COLO668 (cell line): Measurements from ENCODE around the gene CREB5.

Source experiments
- DNase-seq: peaks from one replicate; lab custom pipeline; 2025; ENCODE audit not compliant: unreplicated experiment; lab: John Stamatoyannopoulos, UW

Gene CREB5

DNA sequence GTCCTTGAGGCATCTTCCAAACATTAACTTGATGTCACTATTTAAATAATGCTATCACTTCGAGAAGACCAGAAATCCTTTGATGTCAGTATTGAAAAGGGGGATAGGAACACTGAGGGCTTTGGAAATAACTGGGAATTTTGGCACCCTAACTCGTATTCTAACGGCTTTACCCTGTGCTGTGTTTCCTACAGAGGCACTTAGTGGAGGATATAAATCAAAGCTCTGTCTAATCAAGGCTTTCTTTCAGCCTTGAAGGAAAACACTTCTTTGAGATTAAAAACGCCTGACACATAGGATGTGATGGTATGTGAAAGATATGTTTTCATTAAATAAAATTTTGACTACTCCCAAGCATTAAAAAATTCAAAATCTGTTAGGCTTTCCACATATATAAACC, 62.3 kb downstream of the CREB5 start:
- DNase-seq = no peak

- DNase-seq = no peak
These were observed 64.7 kb downstream of the CREB5 start for GRCh38 chr7:28477041-28477442.

- no peak for DNase-seq
These were observed 66.3 kb downstream of the CREB5 start for GRCh38 chr7:28478656-28479055.

GRCh38 chr7:28479507-28479947, 67.2 kb downstream of the CREB5 start:
- no peak for DNase-seq

GRCh38 chr7:28480595-28480994, 68.3 kb downstream of the CREB5 start:
- DNase-seq = no peak

DNA sequence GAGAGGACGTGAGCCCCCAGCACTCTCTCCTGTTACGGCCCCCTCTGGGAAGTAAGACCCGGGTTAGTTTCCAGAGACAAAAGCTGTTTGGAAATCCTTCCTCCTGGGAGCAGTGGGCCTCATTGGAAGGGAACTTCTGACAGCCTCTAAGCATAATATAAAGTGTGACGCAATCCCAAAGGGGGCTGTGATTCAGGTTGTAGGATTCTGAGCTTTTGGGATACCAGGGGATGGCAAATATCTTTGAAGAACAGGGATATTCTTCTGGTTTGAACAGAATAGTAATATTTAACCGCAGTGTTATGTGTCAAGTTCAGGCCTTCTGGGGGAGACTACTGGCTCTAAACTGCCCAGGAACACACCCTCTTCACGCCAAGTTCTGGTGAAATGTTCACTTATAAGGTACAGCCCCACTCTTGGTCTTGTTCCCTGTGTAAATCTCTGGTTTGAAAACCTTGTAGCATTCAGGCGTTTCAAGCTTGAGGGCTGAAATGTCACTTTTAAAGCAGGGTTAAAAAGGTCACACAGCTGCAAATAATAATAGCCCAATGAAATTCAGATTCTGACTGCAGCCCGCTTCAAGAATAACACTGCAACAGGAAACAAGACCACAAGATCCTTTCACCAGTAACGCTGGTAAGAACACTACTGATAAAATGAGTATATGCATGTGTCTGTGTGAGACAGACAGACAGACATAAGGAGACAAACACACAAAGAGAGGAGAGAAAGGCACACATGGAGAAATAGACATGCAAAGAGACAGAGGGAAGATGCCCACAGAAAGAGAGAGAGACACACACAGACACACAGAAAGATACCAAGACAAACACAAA, 69.0 kb downstream of the CREB5 start:
- no peak for DNase-seq

- DNase-seq = no peak
These were observed 70.8 kb downstream of the CREB5 start for GRCh38 chr7:28483112-28483511.

DNA sequence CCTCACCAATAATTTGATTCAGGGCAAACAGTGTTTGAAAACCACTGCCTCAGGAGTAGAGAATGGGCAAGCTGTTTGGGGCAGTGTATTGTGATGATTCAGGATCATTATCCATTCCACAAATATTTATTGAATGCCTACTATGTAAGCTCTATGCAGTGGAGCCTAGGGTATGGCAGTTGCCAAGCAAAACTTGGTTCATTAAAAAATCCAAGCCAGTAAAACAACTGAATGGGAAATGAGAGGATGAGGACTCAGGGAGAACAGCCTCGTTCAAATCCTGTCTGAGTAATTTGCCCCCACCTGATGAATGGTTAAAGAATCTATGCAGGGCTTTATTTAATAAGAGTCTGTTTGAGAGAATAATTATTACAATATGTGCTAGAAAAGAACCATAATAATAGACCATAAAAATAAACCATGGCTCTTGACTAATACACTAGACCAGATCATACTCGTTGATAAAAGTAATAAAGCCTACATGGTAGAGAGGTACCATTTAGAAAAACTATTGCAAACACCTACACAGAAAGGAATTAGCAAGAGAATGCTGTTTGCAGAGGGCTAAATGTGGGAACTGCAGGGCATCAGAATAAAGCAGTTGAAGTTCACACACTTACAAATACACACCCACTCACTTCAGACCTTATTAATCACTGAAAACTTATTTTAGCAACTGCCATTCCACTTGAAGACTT, 71.7 kb downstream of the CREB5 start:
- no peak for DNase-seq

GRCh38 chr7:28484606-28484935, 72.3 kb downstream of the CREB5 start:
- no peak for DNase-seq

- DNase-seq = no peak
These were observed 75.2 kb downstream of the CREB5 start for GRCh38 chr7:28487487-28487886.

GRCh38 chr7:28488061-28488791, 75.9 kb downstream of the CREB5 start:
- no peak for DNase-seq

DNA sequence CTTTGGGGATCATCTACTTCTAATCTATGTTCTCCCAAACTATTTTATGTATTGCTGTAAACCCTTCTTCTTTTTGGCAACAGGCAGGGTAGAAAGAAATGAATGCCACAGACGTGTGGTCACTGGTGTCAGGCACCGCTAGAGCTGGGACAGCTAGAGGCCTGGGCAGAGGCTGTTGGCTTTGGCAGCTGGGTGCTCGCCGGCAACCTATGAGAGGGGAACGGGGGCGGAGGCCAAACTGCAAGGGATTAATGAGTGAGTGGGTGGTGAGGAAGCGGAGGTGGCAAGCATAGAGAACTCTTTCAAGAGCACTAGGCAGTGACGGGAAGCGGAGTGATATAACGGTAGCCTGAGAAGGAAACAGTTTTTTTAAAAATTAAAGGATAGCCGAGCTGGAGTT, 78.5 kb downstream of the CREB5 start:
- no peak for DNase-seq

DNA sequence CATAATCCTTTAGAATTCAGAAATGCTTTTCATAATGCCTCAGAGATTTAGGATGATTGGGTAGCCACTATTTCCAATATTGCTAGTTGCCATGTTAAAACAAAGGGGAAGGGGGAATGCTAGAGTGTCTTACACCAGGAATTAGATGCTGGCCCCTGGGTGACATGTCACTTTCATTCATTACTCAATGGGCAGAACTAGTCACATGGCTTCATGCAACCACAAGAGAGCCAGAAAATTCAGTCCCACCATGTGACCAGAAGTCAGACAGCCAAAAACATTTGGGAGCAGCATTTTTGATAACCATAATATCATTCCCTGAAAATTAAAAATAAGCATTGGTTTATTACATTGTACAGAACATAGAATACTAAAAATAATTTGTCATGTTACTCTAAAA, 81.2 kb downstream of the CREB5 start:
- no peak for DNase-seq

DNA sequence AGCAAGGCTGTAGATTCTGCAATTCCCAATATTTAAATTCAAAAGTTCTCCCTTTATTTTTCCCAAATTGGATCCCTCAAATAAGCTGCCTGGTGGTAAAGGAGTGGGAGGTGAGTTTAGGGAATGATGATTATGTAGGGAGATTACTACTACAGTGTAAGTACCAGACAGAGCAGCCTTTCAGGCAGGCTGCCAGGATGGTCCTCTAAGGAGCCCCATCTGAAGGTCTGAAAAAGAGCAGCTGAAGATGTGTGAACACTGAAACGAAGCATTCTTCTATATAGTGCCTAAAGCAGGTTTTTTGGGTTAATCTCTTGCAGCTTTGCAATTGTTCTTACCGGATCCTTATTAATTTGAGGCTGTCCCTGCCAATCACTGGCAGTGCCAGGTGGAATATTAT, 84.7 kb downstream of the CREB5 start:
- no peak for DNase-seq

DNA sequence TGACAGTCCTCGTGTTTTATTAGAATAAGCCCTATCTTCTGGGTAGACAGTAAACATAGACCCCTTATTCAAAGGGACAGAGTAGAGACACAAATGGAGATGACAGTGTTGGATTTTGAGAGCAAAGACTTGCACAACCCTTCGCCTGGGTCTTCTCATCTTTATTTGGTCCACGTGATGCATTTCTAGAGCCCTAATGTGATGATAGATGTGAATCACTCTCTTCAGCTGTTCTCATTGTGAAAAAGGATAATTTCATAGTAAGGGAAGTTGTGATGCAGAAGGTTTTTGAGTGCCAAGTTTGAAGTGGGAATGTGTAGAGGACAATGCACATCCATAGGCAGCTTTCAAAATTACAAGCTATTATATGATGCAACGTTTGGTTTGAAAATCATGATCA, 86.3 kb downstream of the CREB5 start:
- DNase-seq = no peak

DNA sequence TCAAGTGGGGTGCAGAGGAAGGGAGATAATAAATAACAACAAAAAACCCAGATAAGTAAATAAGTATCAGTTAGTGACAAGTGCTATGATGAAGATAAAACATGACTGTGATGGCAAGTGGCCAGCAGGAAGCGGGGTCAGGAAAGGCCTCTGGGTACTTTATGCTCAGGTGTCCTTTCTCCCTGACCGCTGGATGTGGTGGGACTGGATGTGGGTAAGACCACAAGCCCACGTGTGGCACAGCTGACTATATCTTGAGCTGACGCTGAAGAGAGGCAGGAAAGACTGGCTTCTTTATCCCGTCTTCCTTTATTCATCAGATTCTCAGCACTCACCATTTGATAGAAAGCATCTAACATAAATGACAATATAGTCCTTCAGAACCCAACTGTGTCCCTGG, 87.8 kb downstream of the CREB5 start:
- DNase-seq = no peak

DNA sequence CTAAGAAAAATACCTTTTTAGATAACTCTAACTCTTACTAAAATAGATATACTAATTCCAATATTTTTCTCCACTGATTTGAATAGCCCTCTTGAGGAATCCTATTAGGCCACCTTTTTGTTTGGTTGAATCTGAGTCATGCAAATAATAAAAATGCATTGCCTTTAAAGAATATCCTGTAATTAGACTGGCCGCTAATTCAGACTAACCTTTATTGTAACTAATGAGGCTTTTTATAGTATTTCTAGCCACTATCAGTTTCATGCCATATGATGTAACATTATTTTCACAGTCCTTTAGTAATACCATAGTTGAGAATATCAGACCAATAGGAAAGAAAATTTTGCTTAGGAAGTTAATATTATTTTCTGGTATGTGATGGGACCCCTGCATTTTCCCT, 90.1 kb downstream of the CREB5 start:
- DNase-seq = no peak

DNA sequence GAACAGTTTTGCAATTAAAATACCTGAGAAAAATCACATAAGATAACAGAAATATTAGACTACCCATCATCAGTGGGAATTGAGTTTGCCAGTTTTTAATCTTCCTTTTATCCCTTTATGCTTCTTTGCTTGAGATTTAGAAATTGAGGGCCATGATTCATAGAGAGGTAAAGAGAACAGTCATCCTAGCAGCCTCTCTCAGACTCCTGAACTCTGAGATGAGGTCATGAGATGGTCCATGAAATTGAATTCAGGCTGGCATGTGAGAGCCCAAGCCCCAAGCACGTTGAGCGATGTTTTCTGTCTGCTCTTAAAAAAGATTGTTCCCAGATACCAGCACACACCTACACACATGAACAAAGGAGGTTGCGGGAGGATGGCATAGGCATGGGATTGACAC, 91.1 kb downstream of the CREB5 start:
- DNase-seq = no peak

- DNase-seq = no peak
These were observed 92.7 kb downstream of the CREB5 start for GRCh38 chr7:28505014-28505413.

GRCh38 chr7:28505867-28506266, 93.5 kb downstream of the CREB5 start:
- DNase-seq = no peak

DNA sequence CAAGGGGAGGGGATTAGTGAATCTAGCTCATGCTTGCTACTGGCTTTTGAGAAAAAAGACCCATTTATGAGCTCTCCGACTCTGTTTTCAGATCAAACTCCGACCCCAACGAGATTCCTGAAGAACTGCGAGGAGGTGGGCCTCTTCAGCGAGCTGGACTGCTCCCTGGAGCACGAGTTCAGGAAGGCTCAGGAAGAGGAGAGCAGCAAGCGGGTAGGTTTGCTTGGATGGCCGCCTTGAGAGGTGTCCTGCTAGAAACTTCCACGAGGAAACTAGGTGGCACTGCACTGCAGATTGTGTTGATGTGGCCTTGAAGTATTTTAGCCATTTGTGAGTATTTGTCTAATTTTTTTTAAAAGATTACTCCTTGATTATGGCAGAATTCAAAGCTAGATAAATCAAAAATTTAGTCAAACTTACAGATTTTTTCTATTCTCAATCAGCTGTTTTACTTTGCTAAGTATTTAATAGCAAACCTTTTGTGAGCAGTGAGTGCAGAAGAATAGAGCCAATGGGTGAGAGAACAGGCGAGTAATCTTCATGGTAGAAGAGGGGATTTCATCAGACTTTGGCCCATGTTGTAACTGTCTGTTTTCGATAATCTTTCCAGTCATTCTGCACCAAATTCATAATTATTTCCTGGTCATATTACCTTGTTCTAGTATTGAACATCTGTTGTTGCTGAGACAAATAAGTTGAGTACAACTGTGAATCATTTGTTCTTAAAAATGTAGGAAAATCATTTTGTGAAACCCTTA, 95.4 kb downstream of the CREB5 start:
- no peak for DNase-seq
